Gastroesophageal sphincter (tissue), 4 donors: ENCODE data around the gene MAPK11. TPM values are rescaled to one million over a fixed set of nuclear protein-coding genes. Genes with fewer than 3 reads are reported as not detected.

Source experiments
- ATAC-seq: fragments of 150-250 bp; one replicate; pipeline ENCODE4 v1.9.1; 2016; ENCODE audit warnings: mild to moderate bottlenecking, moderate library complexity
- H3K27ac ChIP-seq, 4 donors: fragments of 200-600 bp; sonication (generic) in 3 of 4; 1 replicate in 3 of 4; 2 replicates in 1 of 4; pipeline ENCODE4 v1.5.1; 2016 to 2019
- H3K27me3 ChIP-seq: fragments of 200-600 bp; sonication (generic); one replicate; pipeline ENCODE4 v1.5.1; 2019
- H3K36me3 ChIP-seq, 2 donors: fragments of 200-600 bp; sonication (generic); one replicate each; pipeline ENCODE4 v1.5.1; 2019; ENCODE audit warnings: control low read depth in 1 of 2
- H3K4me1 ChIP-seq, 3 donors: fragments of 200-600 bp; sonication (generic); 1 replicate in 2 of 3; 2 replicates in 1 of 3; pipeline ENCODE4 v1.5.1; 2016 to 2019; ENCODE audit warnings: control low read depth in 2 of 3
- H3K4me3 ChIP-seq, 2 donors: fragments of 200-600 bp; sonication (generic); one replicate each; pipeline ENCODE4 v1.5.1; 2019; ENCODE audit warnings: mild to moderate bottlenecking in 1 of 2, moderate library complexity in 1 of 2
- H3K9me3 ChIP-seq, 3 donors: fragments of 200-600 bp; sonication (generic); one replicate each; pipeline ENCODE4 v1.5.1; 2017 to 2019; ENCODE audit warnings: control low read depth in 2 of 3
- EP300 ChIP-seq: sonication (generic); formaldehyde crosslinking; IDR thresholded peaks from one replicate; pipeline ENCODE4 v1.6.1; 2017; ENCODE audit warnings: antibody characterized with exemption, mild to moderate bottlenecking
- POLR2A ChIP-seq, 2 donors: fragments of 450-650 bp; IDR thresholded peaks; one replicate each; pipeline ENCODE4 v1.6.1; 2017; ENCODE audit warnings: antibody characterized with exemption in 2 of 2, mild to moderate bottlenecking in 2 of 2, moderate library complexity in 1 of 2
- POLR2AphosphoS5 ChIP-seq: sonication (generic); formaldehyde crosslinking; IDR thresholded peaks from one replicate; pipeline ENCODE4 v1.6.1; 2017; ENCODE audit warnings: antibody characterized with exemption
- WGBS, 2 donors: methylation state at CpG; one replicate each; pipeline ENCODE4 v1.1.5; 2018; ENCODE audit warnings: low coverage in 1 of 2; 5-methylcytosine and 5-hydroxymethylcytosine counted together
- total RNA-seq, 4 donors: library from RNA; depleted of rRNA; stranded (reverse); fragments of >200 nt; gene quantifications; one replicate each; pipeline ENCODE4 v1.1.0, GENCODE V29; 2016
- TF ChIP-seq, protein P1 (sequence below), 4 experiments: fragments of 200-600 bp in 2 of 4; fragments of 450-650 bp in 2 of 4; sonication (generic) in 1 of 4; IDR thresholded peaks; one replicate each; pipeline ENCODE4 v1.5.1; 2017 to 2019; ENCODE audit warnings: antibody characterized with exemption in 4 of 4, mild to moderate bottlenecking in 2 of 4, moderate library complexity in 2 of 4

MAPK11 gene
- total RNA-seq, 4 donors from 2014 or later, result 6.8 to 11.5 (median 10.4) TPM

DNA sequence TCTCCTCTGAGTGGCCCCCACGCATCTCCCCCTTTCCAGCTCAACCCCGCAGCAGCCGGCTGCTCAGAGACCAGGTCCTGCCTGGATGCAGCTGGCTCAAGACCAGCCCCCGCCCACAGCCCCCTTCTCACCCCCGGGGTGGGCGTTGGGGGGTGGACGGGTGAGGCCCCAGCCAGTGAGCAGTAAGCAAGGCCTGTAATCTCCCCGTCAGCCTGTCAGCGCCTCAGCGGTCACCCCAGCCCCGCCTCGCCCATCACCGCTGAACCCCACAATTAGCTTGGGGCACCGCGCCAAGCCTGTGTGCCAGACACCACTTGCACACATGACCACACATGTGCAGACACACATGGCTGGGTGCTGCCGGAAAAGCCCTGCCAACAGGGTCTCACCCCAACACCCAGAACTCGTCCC lies 31.4 kb upstream of the MAPK11 start:
- ATAC-seq, result no peak
- WGBS, 2 donors, result no CpG with 5 or more reads among the region's 17 CpGs
- no peaks in the 10 kb centered on the region for H3K36me3 ChIP-seq
- peaks cover 4 to 100% (median 83%) of the 10 kb centered on the region in 3 donors for H3K4me1 ChIP-seq
- no peak for TF ChIP-seq POLR2A (IDR thresholded peaks at IDR 0.05)
- TF ChIP-seq EP300, result no peak
- TF ChIP-seq, protein P1, sequence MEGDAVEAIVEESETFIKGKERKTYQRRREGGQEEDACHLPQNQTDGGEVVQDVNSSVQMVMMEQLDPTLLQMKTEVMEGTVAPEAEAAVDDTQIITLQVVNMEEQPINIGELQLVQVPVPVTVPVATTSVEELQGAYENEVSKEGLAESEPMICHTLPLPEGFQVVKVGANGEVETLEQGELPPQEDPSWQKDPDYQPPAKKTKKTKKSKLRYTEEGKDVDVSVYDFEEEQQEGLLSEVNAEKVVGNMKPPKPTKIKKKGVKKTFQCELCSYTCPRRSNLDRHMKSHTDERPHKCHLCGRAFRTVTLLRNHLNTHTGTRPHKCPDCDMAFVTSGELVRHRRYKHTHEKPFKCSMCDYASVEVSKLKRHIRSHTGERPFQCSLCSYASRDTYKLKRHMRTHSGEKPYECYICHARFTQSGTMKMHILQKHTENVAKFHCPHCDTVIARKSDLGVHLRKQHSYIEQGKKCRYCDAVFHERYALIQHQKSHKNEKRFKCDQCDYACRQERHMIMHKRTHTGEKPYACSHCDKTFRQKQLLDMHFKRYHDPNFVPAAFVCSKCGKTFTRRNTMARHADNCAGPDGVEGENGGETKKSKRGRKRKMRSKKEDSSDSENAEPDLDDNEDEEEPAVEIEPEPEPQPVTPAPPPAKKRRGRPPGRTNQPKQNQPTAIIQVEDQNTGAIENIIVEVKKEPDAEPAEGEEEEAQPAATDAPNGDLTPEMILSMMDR (IDR thresholded peaks at IDR 0.05), result no peak
- no peak for TF ChIP-seq POLR2AphosphoS5
- H3K9me3 ChIP-seq, result no peaks in the 10 kb centered on the region
- H3K27me3 ChIP-seq, result no peaks in the 10 kb centered on the region
- peak overlapping the region in 1 of 2 donors; percentile 49 for H3K4me3 ChIP-seq
- peak overlapping the region in 3 of 4 donors; percentile 90 to 94 (median 93) for H3K27ac ChIP-seq

DNA sequence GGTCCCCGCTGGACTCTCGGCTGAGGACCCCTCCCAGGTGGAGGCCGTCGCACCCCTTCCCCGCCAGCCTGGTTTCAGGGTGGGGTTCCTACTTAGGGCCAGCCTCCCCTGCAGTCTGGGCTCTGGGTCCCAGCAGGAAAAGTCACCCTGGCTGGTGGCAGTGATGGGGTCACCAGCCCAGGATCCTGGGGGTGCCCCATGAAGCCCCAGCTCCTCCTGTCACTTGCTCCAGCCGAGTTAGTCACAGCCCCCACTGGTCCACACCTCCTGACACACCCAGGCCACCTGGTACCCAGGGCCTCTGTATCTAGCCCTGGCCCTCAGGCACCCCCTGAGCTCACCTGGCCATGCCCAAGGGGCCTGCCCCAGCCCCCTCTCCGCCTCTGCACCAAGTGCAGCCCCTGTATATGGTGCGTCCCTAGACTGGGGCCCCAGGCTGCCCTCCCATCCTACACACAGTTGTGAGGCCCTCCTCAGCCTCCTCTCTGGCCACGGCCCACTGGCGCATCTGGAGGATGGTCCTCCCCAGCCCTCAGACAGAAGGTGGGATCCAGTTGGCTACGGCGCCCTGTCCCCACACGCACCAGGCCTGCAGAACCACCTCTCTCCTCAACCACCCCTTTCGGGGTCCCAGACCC lies 30.6 kb upstream of the MAPK11 start:
- Histone ChIP-seq H3K9me3 (no peaks in the 10 kb centered on the region), H3K27me3 (no peaks in the 10 kb centered on the region), H3K27ac (peak overlapping the region in 3 of 4 donors; percentile 90 to 94 (median 93)), H3K36me3 (no peaks in the 10 kb centered on the region), H3K4me3 (peak overlapping the region in 1 of 2 donors; percentile 49), H3K4me1 (peaks cover 4 to 100% (median 83%) of the 10 kb centered on the region in 3 donors)
- ATAC-seq, result no peak
- WGBS, 2 donors, result 78% methylated on average over 6 of the region's 14 CpGs; no CpG with 5 or more reads in 1 of the 2 donors
- TF ChIP-seq EP300 (no peak), POLR2AphosphoS5 (no peak)
- TF ChIP-seq, protein P1 (IDR thresholded peaks at IDR 0.05), result no peak

DNA sequence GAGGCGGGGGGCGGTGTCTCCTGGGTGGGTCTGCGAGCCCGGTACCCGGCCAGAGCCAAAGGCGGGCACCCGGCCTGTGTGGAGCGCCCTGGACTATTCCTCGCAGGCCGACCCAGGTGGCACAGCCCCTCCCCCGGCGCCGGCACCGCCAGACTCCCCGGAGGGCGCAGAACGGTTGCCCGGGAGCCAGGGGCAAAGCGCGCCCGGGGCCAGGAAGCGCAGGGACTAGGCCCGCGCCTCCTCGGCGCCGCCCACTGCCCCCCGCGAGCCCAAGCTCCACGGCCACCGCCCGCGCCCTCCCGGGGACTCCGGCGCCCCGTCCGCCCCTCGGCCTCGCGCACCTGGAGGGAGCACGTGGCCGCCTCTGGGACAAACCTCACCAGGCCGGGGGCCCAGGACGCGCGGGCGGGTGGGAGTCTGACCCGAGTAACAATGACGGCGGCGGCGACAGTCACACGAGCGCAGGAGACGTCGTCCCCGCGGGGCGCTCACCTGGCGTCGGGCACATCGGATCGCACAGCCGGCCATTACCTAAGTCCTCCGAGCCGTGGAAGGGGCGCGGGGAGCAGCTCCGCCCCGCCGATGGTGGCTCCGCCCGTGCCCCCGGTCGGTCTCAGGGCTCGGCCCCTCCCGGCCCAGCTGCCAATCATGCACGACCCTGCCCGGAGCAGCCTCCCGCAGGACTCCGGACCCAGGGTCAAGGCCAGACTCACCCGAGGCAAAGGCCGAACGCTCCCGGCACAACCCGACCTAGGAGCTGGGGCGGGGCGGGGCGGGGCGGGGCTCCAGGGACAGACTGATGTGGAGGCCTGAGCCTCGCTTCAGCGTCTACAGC lies 29.8 kb upstream of the MAPK11 start:
- H3K9me3 ChIP-seq, result no peaks in the 10 kb centered on the region
- peak overlapping the region in 1 of 2 donors; percentile 49 for H3K4me3 ChIP-seq
- H3K27ac ChIP-seq, result peak overlapping the region in 3 of 4 donors; percentile 65 to 94 (median 90)
- WGBS, 2 donors, result no CpG with 5 or more reads among the region's 93 CpGs
- H3K36me3 ChIP-seq, result no peaks in the 10 kb centered on the region
- peaks cover 0 to 100% (median 76%) of the 10 kb centered on the region in 3 donors for H3K4me1 ChIP-seq
- H3K27me3 ChIP-seq, result no peaks in the 10 kb centered on the region
- no peak for ATAC-seq
- no peak for TF ChIP-seq POLR2A (IDR thresholded peaks at IDR 0.05)
- TF ChIP-seq, protein P1 (IDR thresholded peaks at IDR 0.05), result no peak
- TF ChIP-seq POLR2AphosphoS5, result no peak
- no peak for TF ChIP-seq EP300

DNA sequence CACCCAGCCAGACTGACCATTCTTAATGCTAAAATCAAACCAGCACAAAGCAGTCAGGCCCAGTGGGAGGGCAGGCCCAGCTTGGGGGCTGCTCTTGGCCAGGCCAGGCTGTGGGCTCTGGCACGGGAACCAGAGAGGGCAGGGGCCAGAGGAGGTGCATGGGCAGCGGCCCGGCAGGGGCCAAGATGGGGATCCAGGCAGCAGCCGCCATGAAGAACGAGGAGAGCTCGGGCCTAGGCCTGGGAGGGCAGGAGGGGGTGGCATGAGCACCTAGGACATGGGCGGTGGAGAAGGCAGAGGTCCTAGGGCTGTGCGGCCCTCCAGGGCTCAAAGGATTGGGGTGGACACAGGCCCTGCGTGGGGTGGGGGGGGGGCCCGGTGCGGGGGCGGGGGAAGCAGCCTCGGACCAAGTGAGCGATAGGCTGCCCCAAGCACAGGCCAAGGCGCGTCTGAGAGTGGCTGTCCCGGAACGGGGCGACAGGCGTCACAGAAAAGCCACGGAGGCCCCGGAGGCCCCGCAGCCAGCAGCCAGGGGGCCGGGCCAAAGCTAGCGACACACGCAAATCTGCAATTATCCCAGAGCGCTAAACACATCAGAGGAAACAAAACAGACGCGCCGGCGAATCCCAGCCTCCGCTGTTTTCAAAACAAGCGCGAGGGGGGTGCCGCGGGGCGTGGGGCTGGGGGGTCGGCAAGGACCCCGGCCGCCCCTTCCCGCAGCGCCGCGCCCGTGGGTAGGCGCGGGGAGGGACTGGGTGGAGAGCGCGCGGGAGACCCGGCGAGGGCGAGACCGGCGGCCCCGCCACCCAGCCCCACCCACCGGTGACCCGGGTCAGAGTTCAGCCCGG lies 29.0 kb upstream of the MAPK11 start:
- H3K4me3 ChIP-seq, result peak overlapping the region in 1 of 2 donors; percentile 49
- H3K27ac ChIP-seq, result peak overlapping the region in 3 of 4 donors; percentile 65 to 94 (median 90)
- TF ChIP-seq, protein P1 (IDR thresholded peaks at IDR 0.05), result no peak
- TF ChIP-seq POLR2AphosphoS5 (no peak), POLR2A (IDR thresholded peaks at IDR 0.05) (no peak), EP300 (no peak)
- peaks cover 0 to 100% (median 72%) of the 10 kb centered on the region in 3 donors for H3K4me1 ChIP-seq
- no peaks in the 10 kb centered on the region for H3K27me3 ChIP-seq
- no peaks in the 10 kb centered on the region for H3K36me3 ChIP-seq
- WGBS, 2 donors, result 52 to 100% methylated on average over 1 to 17 of the region's 59 CpGs
- H3K9me3 ChIP-seq, result no peaks in the 10 kb centered on the region
- ATAC-seq, result no peak
